Measurements from ENCODE around the gene UPF3B.
"Not testable (repeated sequence)": the region's sequence is repeated elsewhere in the genome, so short reads cannot be mapped to it uniquely, and the experiment has no call there.

UPF3B gene, protein sequence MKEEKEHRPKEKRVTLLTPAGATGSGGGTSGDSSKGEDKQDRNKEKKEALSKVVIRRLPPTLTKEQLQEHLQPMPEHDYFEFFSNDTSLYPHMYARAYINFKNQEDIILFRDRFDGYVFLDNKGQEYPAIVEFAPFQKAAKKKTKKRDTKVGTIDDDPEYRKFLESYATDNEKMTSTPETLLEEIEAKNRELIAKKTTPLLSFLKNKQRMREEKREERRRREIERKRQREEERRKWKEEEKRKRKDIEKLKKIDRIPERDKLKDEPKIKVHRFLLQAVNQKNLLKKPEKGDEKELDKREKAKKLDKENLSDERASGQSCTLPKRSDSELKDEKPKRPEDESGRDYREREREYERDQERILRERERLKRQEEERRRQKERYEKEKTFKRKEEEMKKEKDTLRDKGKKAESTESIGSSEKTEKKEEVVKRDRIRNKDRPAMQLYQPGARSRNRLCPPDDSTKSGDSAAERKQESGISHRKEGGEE

DNA sequence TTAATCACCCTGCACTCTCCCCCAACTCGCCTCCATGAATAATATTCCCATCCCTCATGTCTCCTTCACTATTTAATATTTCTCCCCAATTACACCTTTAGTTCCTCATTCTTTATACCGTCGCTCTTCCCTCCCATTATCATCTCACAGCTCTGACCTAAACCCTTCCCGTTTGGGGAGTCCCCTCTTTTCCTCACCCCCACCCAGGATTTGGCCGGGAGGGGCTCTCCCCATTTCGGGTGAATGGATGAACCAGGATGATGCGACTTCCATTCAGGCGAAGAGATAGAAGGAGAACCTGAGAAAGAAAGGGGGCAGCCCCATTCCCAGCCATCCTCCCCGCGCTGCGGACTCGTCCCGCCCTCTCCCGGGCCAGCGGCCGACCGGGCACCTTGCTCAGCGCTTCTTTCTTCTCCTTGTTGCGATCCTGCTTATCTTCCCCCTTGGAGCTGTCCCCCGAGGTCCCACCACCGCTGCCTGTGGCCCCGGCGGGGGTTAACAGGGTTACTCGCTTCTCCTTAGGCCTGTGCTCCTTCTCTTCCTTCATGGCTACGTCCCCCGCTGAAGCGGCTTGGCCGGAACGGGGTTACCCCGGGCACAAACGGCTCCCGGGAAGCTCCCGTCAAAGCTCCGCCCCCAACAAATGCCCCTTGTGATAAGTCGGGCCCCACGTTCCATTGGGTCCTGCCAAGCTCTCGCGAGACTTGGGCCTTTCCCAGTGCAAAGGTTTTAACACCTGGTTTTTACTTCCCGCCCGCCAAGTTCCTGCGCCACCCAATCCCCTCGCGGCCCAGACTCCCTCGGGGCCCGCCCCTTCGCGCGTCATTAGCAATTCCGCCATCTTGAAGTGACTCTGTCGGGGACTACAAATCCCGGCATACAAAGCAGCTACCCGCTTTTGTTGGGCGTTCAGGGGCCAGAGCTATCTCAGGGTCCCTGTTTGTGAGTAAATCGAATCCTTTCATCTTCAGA lies at the start of gene UPF3B:
Gene UPF3B (minus strand): TSS at position 582 of the 972 bp plus-strand sequence. CDS start 35 bp downstream, at position 547.
- peak within 1 kb of the TSS; percentile 67 for H3K4me3 ChIP-seq (ENCODE audit: low read depth, low read length)
- TF ChIP-seq, protein P1, sequence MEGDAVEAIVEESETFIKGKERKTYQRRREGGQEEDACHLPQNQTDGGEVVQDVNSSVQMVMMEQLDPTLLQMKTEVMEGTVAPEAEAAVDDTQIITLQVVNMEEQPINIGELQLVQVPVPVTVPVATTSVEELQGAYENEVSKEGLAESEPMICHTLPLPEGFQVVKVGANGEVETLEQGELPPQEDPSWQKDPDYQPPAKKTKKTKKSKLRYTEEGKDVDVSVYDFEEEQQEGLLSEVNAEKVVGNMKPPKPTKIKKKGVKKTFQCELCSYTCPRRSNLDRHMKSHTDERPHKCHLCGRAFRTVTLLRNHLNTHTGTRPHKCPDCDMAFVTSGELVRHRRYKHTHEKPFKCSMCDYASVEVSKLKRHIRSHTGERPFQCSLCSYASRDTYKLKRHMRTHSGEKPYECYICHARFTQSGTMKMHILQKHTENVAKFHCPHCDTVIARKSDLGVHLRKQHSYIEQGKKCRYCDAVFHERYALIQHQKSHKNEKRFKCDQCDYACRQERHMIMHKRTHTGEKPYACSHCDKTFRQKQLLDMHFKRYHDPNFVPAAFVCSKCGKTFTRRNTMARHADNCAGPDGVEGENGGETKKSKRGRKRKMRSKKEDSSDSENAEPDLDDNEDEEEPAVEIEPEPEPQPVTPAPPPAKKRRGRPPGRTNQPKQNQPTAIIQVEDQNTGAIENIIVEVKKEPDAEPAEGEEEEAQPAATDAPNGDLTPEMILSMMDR (IDR thresholded peaks at IDR 0.05; ENCODE audit: low read depth, low read length), result no peak

DNA sequence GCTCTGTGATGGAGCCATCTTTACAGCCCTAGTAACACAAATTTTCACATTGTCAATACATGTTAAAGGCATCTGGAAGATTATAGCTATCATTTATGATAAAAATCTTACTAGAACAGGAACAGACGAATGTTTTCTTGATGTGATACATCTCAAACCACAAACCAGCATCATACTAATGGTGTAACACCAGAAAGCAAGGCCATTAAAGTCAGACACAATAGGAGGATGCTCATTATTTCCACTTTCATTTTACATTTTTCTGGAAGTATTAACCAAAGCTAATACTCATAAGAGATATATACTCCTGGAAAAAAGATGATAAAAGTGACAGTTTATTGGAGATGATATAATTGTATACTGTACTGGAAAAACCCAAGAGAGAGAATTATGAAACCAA lies 48.2 kb upstream of the UPF3B start:
- TF ChIP-seq, protein P1 (IDR thresholded peaks at IDR 0.05; ENCODE audit: low read depth, low read length), result no peak
- H3K4me3 ChIP-seq (ENCODE audit: low read depth, low read length), result no peak overlapping the region

DNA sequence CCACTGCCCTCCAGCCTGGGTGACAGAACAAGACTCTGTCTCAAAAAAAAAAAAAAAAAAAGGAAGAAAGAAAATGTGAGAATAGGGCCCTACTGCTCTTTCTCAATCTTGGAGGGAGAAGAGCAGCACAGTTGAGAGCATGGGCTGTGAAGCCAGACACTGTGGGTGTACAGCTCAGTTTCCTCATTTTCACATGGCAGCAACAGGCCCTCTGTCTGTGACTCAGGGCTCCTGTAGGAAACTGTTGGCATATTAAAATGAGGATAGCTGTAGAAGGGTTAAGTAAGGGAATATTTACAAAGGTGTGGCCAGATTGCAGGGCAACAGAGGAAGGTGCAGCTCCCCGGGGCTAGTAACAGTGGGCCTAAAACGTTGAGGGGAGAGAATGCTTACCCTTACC lies 46.4 kb upstream of the UPF3B start:
- TF ChIP-seq, protein P1 (IDR thresholded peaks at IDR 0.05; ENCODE audit: low read depth, low read length), result no peak

DNA sequence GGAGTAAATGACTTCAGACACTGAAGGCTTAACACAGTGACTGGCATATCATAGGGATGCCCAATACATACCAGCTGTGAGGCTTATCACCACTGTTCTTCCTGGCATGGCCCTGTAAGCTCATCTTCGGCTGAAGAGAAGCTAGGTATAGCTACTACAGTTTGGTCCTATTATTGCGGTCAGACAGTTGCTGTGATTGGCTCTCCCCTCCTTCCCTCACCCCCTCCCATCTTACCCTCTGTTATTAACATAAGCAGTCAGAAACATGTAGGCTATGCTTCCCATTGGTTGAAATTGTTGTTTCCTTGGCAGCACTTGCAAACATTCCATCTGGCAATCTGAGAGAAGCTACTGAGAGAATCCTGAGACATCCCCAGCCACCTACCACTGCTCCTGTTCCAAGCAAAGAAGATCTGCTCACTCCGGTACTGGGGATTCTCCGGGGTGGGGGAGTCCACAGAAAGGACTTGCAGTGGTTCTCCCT lies 43.1 kb upstream of the UPF3B start, which contains the start of gene AKAP14:
Gene AKAP14 (plus strand): TSS at position 51 of the 484 bp plus-strand sequence. CDS start 7,331 bp downstream, outside the sequence.
- TF ChIP-seq, protein P1 (IDR thresholded peaks at IDR 0.05; ENCODE audit: low read depth, low read length), result no peak
- H3K4me3 ChIP-seq (ENCODE audit: low read depth, low read length), result no peak within 1 kb of the TSS

More for the DNA sequence above, 46.4 kb upstream of the UPF3B start:
- no peak overlapping the region for H3K4me3 ChIP-seq (ENCODE audit: low read depth, low read length)

DNA sequence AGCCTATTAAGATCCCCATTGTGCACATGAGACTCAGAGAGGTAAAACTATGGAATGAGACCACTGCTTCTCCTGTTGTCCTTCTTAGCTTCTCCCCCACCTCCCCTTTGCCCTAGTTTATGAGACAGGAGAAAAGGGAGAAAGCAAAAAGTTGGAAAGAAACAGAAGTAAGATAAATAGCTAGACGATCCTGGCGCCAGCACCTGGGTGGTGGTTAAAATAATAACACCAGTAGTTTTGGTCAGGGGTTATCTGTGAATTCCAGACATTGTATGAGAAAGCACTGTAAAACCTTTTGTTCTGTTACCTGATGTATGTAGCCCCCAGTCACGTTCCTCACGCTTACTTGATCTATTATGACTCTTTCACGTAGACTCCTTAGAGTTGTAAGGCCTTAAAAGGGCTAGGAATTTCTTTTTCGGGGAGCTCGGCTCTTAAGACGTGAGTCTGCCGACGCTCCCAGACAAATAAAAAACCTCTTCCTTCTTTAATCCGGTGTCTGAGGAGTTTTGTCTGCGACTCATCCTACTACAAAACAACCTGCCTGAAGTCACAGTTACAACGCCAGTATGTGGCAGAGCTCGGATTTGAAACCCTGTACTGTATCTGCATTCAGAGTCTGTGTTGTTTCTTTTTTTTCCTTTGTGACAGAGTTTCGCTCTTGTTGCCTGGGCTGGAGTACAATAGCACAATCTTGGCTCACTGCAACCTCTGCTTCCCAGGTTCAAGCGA lies 39.4 kb upstream of the UPF3B start:
- not testable (repeated sequence) for H3K4me3 ChIP-seq (ENCODE audit: low read depth, low read length)

DNA sequence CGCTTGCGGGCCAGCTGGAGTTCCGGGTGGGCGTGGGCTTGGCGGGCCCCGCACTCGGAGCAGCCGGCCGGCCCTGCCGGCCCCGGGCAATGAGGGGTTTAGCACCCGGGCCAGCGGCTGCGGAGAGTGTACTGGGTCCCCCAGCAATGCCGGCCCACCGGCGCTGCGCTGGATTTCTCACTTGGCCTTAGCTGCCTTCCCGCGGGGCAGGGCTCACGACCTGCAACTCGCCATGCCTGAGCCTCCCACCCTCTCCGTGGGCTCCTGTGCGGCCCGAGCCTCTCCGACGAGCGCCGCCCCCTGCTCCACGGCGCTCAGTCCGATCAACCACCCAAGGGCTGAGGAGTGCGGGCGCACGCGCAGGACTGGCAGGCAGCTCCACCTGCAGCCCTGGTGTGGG lies 37.9 kb upstream of the UPF3B start:
- not testable (repeated sequence) for H3K4me3 ChIP-seq (ENCODE audit: low read depth, low read length)

DNA sequence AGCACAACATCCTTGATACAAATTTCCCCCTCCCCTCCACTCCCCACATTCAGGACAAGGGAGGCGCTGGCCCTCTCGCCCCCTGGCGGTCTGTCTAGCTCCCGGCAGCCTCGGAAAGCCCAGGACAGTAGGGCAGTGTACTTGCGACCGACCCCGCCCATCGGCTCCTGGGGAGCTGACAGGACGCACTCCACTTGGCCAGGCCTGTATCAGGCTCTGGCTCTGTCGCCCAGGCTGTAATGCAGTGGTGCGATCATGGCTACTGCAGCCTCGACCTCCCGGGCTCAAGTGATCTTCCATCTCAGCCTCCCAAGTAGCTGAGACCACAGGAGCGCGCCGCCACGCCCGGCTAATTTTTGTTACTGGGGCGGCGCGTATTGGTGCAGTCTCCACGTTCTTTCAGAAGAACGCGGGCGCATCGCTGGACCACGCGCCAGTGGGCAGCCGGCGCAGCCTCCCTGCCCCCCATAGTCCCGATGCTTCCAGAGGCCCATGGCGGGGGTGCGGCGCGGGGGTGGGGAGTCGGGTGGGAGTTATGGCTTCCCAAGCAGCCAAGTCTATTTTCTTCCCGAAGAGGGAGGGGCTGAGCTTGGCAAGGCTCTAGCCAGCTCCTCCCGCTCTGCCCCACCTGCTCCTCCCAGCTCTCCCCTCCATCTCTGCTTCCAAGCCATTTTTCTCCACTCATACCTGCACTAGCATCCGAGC lies 35.1 kb upstream of the UPF3B start:
- TF ChIP-seq, protein P1 (IDR thresholded peaks at IDR 0.05; ENCODE audit: low read depth, low read length), result peak; percentile 74
- peak overlapping the region; percentile 49 for H3K4me3 ChIP-seq (ENCODE audit: low read depth, low read length)
